ENCODE measurements around the gene NAV2. TPM values are rescaled to one million over a fixed set of nuclear protein-coding genes. Genes with fewer than 3 reads are reported as not detected.
"Not testable (repeated sequence)": the region's sequence is repeated elsewhere in the genome, so short reads cannot be mapped to it uniquely, and the experiment has no call there.

Gene NAV2
- total RNA-seq, 1 experiment from 2014 or later: 8.8 TPM

DNA sequence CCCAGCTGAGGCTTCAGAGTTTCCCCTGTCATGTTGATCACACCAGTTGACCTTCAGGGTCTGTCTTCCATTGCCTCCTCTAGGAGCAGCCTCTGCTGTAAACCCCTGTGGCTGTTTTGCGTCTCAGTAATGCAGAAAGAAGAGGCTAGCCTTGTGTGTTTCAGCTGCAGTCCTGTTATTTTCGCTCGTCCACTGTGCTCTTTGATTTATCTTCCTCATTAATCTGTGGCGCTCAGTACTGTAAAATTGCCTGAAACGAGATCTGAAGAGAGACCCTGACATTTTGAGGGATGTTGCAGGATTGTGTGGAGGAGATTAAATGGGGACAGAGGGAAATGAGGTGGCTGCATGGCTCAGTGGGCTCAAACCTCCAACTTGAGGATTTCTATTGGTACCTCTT lies 283.9 kb downstream of the NAV2 start:
- no peak for DNase-seq (ENCODE audit: low spot score)

- DNase-seq (ENCODE audit: low spot score): no peak
These were observed 287.3 kb downstream of the NAV2 start for GRCh38 chr11:20000022-20000350.

DNA sequence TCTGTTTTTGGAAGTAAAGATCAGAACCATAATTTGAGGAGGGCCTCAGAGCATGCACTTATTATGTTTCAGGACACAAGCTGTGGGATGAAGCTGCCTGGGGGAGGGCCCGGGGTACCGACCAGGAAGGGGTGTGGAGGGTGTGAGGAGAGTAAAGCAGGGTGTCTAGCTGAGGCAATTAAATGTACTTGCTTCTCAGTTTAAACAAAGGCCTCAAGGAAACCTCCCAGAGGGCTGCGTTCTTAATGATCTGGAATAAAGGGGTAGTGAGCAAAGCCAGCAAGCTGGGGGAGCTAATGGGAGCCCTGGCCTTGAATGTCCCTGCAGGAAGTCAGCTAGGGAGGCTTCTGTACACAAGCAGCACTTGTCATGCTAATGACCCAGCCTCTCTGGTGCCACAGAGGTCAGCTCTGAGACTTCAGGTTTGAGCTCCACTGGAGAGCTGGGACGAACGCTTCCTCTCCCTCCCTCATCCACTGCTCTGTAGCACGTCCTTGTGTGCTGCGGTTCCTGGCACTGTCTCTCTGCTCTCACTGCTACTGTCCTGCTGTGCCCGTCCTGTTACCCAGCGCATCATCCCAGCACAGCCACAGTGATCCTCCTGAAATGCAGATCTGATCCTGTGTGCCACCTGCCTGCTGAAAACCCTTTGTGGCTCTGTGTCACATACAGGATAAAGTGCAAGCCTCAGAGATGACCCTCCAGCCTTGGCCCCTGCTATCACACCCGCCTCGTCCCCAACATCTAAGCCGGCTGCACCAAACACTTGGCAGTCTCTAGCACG lies 287.9 kb downstream of the NAV2 start:
- DNase-seq (ENCODE audit: low spot score): no peak

DNA sequence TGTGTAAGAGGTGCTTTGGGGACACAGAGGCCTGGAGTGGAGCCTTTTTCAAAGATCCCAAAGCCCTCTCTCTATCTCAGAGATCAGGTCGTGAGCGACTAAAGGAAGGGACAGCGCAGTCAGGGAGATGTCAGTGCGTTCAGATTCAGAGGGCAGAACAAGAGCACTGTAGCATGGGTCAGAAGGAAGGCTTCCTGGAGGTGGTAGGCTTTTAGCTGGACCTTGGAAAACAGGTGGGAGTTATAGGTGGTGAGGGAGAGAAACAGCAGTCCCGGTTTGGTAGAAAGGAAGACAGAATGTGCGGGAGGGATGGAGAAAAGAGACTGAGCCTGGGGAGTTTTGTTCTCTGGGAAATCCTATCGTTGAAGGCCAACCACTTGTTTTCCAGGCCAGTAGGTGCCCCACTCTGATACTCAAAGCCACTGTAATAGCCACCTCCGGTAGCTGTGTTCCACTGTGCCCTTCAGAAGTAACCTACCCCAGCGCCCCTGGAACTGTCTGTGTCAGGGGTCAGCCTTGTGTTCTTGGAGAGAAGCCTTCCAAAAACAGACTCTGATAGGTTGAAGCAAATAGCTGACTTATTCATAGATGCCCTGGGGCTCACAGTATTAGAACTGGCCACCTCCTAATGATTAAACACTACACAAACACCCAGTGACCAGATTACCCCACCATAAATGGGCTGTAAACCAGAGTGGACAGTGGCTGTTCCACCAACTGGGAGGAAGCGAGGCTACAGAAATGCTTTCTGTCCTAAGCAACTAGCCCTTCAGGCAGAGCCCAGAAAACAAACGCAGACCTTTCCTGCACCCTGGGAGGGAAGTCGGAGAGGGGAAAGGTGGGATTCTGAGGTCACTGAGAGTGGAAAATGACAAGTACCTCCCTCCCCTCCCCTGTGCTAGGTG lies 289.9 kb downstream of the NAV2 start:
- DNase-seq (ENCODE audit: low spot score): no peak

DNA sequence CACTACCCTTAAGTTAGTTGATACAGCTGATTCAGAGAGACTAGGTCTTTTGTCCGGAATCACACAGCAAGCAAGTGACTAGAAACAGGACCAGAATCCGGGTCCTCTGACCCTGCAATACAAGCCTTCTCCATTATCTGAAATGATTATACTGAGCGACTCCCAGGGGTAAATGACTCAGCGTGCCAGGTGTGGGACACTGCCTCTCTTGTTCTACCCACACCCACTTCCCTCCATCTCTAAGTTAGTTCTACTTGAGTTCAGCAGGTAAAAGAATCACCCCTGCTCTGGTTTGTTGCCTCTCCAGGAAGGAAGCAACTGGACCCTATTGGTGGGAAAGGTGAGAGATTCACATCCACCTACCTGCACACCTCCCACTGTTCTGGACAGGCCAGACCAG lies 290.7 kb downstream of the NAV2 start:
- no peak for DNase-seq (ENCODE audit: low spot score)

DNA sequence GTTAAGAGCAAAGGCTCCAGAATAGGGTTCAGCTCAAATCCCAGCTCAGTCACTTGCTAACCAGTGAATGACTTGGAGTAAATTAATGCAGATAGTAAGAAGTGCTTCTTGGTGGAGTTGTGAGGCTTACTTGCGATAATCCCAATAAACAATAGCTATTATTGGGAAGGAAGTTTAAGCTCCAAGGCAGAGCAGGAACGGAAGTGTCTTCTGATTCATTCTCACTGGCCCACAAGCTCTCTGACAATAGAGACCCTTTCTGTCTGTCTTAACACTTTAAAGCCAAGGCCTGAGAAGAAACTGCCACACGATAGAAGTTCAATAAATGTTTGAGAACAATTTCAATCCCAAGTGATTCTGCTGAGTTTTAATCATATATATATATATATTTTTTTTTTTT lies 292.2 kb downstream of the NAV2 start:
- no peak for DNase-seq (ENCODE audit: low spot score)

DNA sequence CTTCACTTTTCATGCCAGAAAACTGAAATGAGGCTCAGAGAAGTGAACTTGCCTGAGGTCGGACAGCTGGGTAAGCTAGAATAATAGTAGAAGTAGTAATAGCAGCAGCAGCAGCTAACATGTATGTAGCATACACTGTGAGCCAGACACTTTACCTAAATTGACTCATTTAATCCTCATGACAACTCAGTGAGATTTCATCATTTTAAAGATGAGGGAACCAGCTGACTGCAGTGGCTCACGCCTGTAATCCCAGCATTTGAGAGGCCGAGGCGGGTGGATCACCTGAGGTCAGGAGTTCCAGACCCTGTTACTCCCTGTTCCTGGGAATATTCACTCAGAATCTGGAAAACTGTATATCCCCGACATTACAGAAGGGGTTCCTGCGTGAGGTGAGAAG lies 293.1 kb downstream of the NAV2 start:
- no peak for DNase-seq (ENCODE audit: low spot score)

GRCh38 chr11:20006618-20007017 lies 294.0 kb downstream of the NAV2 start:
- not testable (repeated sequence) for DNase-seq (ENCODE audit: low spot score)

- no peak for DNase-seq (ENCODE audit: low spot score)
These were observed 294.7 kb downstream of the NAV2 start for GRCh38 chr11:20007386-20007785.

DNA sequence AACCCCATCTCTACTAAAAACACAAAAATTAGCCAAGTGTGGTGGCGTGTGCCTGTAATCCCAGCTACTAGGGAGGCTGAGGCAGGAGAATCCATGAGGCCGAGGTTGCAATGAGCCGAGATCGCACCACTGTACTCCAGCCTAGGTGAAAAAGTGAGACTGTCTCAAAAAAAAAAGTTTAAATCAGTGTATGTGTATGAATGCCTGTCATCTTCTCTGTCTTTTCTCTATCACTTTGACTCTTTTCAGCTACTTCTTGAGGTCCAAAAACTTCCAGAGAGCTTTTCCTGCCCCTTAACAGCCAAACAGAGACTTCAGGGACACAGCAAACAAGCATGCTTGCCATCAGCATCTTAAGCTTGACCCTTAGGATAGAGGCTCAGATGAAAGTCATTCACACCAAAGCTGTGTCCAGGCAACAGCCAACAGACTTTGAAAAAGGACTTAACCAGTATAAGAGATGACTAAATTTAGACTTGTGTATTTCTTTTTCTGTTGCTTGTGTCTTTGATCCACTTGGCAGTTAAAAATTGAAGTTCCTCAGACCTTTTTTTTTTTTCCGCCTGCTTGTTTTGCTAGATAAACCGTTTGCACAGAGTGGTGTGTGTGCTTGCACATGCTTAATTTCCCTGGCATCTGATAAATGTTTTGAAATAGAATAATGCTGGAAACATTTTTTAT lies 295.7 kb downstream of the NAV2 start:
- DNase-seq (ENCODE audit: low spot score): no peak

GRCh38 chr11:20008871-20009644 lies 296.4 kb downstream of the NAV2 start:
- no peak for DNase-seq (ENCODE audit: low spot score)

DNA sequence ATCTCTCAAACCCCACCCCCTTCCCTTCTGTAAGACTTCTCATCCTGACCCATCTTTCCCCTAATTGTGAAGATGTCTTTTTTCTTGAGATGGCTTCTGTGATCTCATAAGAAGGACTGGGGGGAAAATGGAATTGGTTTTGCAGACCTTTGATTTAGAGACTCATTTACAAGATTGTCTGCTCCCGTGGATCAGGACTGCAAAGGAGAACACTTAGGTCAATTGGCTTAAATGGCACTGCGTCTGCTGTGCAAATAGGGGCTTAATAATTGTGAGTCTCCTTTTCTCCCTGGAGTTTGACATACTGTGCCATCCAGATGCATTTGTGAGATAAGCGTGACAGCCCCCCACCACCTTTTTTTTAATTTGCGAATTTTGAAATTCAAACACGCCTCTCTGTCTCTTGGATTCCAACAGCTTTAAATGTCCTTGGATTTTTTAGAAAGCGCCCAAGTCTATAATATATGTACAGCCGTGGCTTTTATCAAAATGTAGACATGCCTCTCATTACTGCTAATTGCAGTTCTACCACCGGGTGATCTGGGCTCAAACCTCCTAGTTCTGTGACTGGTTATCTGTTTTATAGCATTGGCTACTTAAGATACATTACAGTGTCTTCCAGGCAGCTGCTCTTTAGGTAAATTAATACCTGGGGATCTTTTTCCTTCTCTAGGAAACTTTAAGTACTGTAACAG lies 297.7 kb downstream of the NAV2 start:
- DNase-seq (ENCODE audit: low spot score): no peak

DNA sequence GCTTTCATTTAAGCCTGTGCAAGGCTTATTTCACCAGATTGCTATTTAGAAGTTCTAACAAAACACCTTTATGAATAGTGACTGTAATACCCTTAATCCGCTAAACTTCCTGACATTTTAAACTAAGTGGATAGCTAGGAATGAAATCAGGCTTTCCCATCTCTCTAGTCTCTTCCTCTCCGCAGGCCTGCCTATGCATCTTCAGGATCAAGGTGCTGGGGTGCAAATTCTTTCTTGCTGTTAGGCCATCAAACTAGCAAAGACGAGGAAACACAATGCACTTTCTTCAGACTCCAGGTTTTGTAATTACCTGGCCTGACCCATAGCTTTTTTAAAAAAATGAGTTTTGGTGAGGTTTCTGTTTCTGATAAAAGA lies 298.2 kb downstream of the NAV2 start:
- no peak for DNase-seq (ENCODE audit: low spot score)

GRCh38 chr11:20011307-20011951 lies 298.8 kb downstream of the NAV2 start:
- no peak for DNase-seq (ENCODE audit: low spot score)

DNA sequence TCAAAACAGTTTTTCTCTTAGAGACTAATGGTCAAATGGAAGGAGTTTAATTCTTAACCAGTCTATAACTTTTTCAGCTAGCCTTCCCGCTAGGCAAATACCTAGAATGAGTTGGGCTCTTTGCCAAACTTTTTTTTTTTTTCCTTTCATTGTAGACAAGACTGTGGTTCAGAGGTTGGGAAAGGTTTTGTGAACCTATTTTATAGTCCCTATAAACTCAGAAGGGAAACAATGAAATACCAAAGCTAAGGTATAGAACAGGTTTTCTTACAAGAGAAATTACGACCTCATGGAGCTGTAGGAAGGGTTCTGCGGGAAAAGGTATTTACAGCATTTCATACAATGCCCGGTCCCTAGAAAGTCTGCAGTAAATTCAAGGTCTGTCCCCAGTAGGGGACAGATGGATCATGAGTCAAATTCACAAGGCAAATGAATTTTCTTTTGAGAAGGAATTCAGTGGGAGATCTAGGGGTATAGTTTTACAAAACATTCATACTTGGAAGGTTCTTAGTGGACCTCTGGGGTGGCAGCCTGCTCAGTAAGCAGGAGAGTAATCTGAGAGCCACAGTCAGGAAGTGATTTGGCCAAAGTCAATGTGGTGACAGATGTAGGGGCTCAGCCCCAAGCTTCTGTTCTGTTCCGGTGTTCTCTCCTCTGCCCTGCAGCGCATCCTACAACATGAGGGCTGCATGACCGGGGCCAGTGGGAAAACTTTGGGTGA lies 300.9 kb downstream of the NAV2 start:
- DNase-seq (ENCODE audit: low spot score): no peak

- no peak for DNase-seq (ENCODE audit: low spot score)
These were observed 301.4 kb downstream of the NAV2 start for GRCh38 chr11:20014067-20014402.

DNA sequence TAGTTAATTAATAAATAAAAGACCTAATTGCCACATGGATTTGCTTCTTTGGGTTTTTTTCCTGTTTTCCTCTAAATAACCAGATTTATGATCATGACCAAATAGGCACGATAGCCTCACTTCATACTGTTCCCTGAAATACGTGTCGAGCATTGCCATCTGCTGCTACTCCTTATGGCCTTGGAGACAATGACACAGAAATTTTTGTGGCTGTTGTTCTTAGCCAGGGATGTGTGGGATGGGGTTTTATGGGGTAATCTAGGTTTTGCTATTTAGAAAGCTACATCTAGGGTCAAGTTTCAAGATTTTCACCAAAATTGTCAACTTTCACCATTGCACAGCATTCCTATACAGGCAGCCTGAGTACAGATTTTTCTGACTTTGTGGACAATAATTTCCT lies 302.5 kb downstream of the NAV2 start:
- DNase-seq (ENCODE audit: low spot score): no peak

- no peak for DNase-seq (ENCODE audit: low spot score)
These were observed 303.1 kb downstream of the NAV2 start for GRCh38 chr11:20015529-20016427.

DNA sequence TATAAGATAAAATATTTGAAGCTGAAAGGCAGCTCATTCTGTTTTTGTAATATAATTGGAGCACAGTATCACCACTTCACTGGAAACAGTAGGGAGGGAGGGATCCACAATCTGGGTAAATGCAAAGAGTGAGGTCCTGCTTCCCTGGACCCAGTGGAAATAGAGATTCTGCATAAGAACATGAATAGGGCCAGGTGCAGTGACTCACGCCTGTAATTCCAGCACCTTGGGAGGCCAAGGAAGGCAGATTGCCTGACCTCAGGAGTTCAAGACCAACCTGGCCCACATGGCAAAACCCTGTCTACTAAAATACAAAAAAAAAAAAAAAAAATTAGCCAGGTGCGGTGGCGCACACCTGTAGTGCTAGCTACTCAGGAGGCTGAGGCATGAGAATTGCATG lies 303.9 kb downstream of the NAV2 start:
- DNase-seq (ENCODE audit: low spot score): no peak

All from A172 (cell line).